IMR-90 (cell line): ENCODE results near the gene SLC35G6. TPM values are rescaled to one million over a fixed set of nuclear protein-coding genes. Genes with fewer than 3 reads are reported as not detected.

ENCODE experiments used
- ATAC-seq: fragments of 200-7000 bp; cut with Tn5 transposase; 2 replicates; pipeline ENCODE4 v1.9.1; 2020; ENCODE audit warnings: low read depth, mild to moderate bottlenecking, moderate library complexity
- BruUV-seq: library from RNA; stranded (reverse); fragments of 400-500 nt; replicated peaks from 2 replicates; lab custom pipeline; 2021; lab: Mats Ljungman, UMichigan
- CTCF ChIA-PET: fragments of 300-600 bp; formaldehyde crosslinking; extraction: SDS; loops from one replicate; lab custom pipeline; 2021; ENCODE audit warnings: antibody characterized with exemption; lab: Yijun Ruan, JAX
- POLR2A ChIA-PET: fragments of 300-600 bp; sonication (Branson Sonifier 250); formaldehyde crosslinking; loops from one replicate; lab custom pipeline; 2022; ENCODE audit warnings: antibody characterized with exemption; ENCODE audit not compliant: unreplicated experiment; lab: Charles Lee
- DNase-seq: peaks from one replicate; pipeline ENCODE4 v3.0.0; 2013
- H2AFZ ChIP-seq: replicated peaks from 2 replicates; pipeline ENCODE3; 2013; ENCODE audit warnings: low read length, mild to moderate bottlenecking; ENCODE audit not compliant: poor library complexity
- H2AK5ac ChIP-seq: 2 replicates; pipeline ENCODE4 v1.6.1; 2013; ENCODE audit warnings: low read depth, low read length, inconsistent platforms
- H2AK9ac ChIP-seq: replicated peaks from 2 replicates; pipeline ENCODE3; 2013; ENCODE audit warnings: mild to moderate bottlenecking, low read depth, low read length, moderate library complexity; ENCODE audit not compliant: poor library complexity
- H2BK120ac ChIP-seq: 2 replicates; pipeline ENCODE4 v1.6.1; 2013; ENCODE audit warnings: low read depth, low read length, inconsistent platforms
- H2BK15ac ChIP-seq: 3 replicates; pipeline ENCODE4 v1.6.1; 2013; ENCODE audit warnings: low read depth, low read length, inconsistent platforms
- H2BK20ac ChIP-seq: 2 replicates; pipeline ENCODE4 v1.6.1; 2013; ENCODE audit warnings: low read depth, mild to moderate bottlenecking, inconsistent platforms, low read length, moderate library complexity
- H2BK5ac ChIP-seq: 2 replicates; pipeline ENCODE4 v1.6.1; 2013; ENCODE audit warnings: mild to moderate bottlenecking, low read depth, low read length, inconsistent platforms; ENCODE audit not compliant: poor library complexity, severe bottlenecking
- H3K14ac ChIP-seq: replicated peaks from 2 replicates; pipeline ENCODE4 v1.6.1; 2013; ENCODE audit warnings: low read depth, low read length, inconsistent platforms
- H3K18ac ChIP-seq: 2 replicates; pipeline ENCODE4 v1.6.1; 2013; ENCODE audit warnings: low read depth, low read length, control low read depth
- H3K23ac ChIP-seq: 2 replicates; pipeline ENCODE4 v1.6.1; 2013; ENCODE audit warnings: low read depth, low read length, inconsistent platforms
- H3K27ac ChIP-seq: 2 replicates; pipeline ENCODE4 v1.5.1; 2013; ENCODE audit warnings: mild to moderate bottlenecking, control low read depth, low read length; ENCODE audit not compliant: insufficient read depth
- H3K27me3 ChIP-seq: 2 replicates; pipeline ENCODE4 v1.6.1; 2013; ENCODE audit warnings: low read length; ENCODE audit not compliant: control insufficient read depth, insufficient read depth
- H3K36me3 ChIP-seq: 2 replicates; pipeline ENCODE4 v1.6.1; 2013; ENCODE audit warnings: low read length, mixed read lengths; ENCODE audit not compliant: control insufficient read depth, insufficient read depth
- H3K4ac ChIP-seq: 2 replicates; pipeline ENCODE4 v1.6.1; 2013; ENCODE audit warnings: low read depth, low read length, inconsistent platforms
- H3K4me1 ChIP-seq: 2 replicates; pipeline ENCODE4 v1.6.1; 2013; ENCODE audit warnings: low read length, mixed read lengths; ENCODE audit not compliant: control insufficient read depth, insufficient read depth
- H3K4me2 ChIP-seq: 2 replicates; pipeline ENCODE4 v1.6.1; 2013; ENCODE audit warnings: low read depth, mild to moderate bottlenecking, control low read depth, low read length, moderate library complexity
- H3K4me3 ChIP-seq: 2 replicates; pipeline ENCODE4 v1.5.1; 2013; ENCODE audit warnings: low read depth, mild to moderate bottlenecking, control low read depth, low read length, moderate library complexity; ENCODE audit not compliant: insufficient read depth
- H3K56ac ChIP-seq: 2 replicates; pipeline ENCODE4 v1.6.1; 2013; ENCODE audit warnings: low read length, inconsistent platforms; ENCODE audit not compliant: insufficient read depth; ENCODE audit errors: extremely low read depth
- H3K79me1 ChIP-seq, 2 experiments: 2 replicates each; pipeline ENCODE4 v1.6.1; 2013; ENCODE audit warnings: low read length in 2 of 2, inconsistent platforms in 1 of 2, low read depth in 1 of 2
- H3K9ac ChIP-seq: 2 replicates; pipeline ENCODE4 v1.6.1; 2013; ENCODE audit warnings: low read depth, low read length, control low read depth
- H3K9me1 ChIP-seq: 2 replicates; pipeline ENCODE4 v1.6.1; 2013; ENCODE audit warnings: low read length, inconsistent platforms; ENCODE audit not compliant: insufficient read depth
- H3K9me3 ChIP-seq: 2 replicates; pipeline ENCODE4 v1.6.1; 2013; ENCODE audit warnings: low read length; ENCODE audit not compliant: control insufficient read depth, insufficient read depth
- H4K20me1 ChIP-seq: 2 replicates; pipeline ENCODE4 v1.6.1; 2013; ENCODE audit warnings: low read length, inconsistent platforms; ENCODE audit not compliant: insufficient read depth
- H4K5ac ChIP-seq: 2 replicates; pipeline ENCODE4 v1.6.1; 2013; ENCODE audit warnings: mild to moderate bottlenecking, low read depth, low read length, control low read depth
- H4K8ac ChIP-seq, 2 experiments: 2 replicates each; pipeline ENCODE4 v1.6.1; 2013; ENCODE audit warnings: low read depth in 2 of 2, low read length in 2 of 2, control low read depth in 1 of 2, inconsistent platforms in 1 of 2
- H4K91ac ChIP-seq: 2 replicates; pipeline ENCODE4 v1.6.1; 2013; ENCODE audit warnings: low read depth, low read length, inconsistent platforms; ENCODE audit not compliant: insufficient read depth
- CEBPB ChIP-seq: IDR thresholded peaks from 2 replicates; pipeline ENCODE4 v1.6.1; 2012; ENCODE audit warnings: low read depth, low read length, improper control_type of control experiment
- CHD1 ChIP-seq: IDR thresholded peaks from 2 replicates; pipeline ENCODE4 v1.6.1; 2012; ENCODE audit warnings: low read depth, low read length, improper control_type of control experiment
- MAZ ChIP-seq: IDR thresholded peaks from 2 replicates; pipeline ENCODE4 v1.6.1; 2012; ENCODE audit warnings: low read depth, mild to moderate bottlenecking, low read length, improper control_type of control experiment, moderate library complexity, borderline replicate concordance
- MXI1 ChIP-seq: IDR thresholded peaks from 2 replicates; pipeline ENCODE4 v1.6.1; 2012; ENCODE audit warnings: low read depth, mild to moderate bottlenecking, low read length, moderate library complexity, borderline replicate concordance
- POLR2A ChIP-seq: IDR thresholded peaks from 2 replicates; pipeline ENCODE4 v1.6.1; 2012; ENCODE audit warnings: mild to moderate bottlenecking, low read depth, low read length
- RAD21 ChIP-seq: IDR thresholded peaks from 2 replicates; pipeline ENCODE4 v1.6.1; 2012; ENCODE audit warnings: low read length, improper control_type of control experiment
- RCOR1 ChIP-seq: IDR thresholded peaks from 2 replicates; pipeline ENCODE4 v1.6.1; 2012; ENCODE audit warnings: mild to moderate bottlenecking, low read length, improper control_type of control experiment; ENCODE audit not compliant: insufficient replicate concordance
- WGBS, 2 experiments: methylation state at CpG; one replicate each; pipeline versions ENCODE4 v1.1.5 to v1.1.7; 2013; ENCODE audit warnings: missing lambda C conversion rate in 2 of 2; ENCODE audit not compliant: insufficient read length in 1 of 2; ENCODE audit errors: extremely low coverage in 2 of 2; 5-methylcytosine and 5-hydroxymethylcytosine counted together
- dilution Hi-C: fragments of 300-500 bp; cut with HindIII; formaldehyde crosslinking; loops from one replicate; pipeline ENCODE4 v1.14.3; 2018; ENCODE audit warnings: low sequenced_read_pairs; ENCODE audit not compliant: unreplicated experiment
- in situ Hi-C: fragments of 300-500 bp; cut with MboI; formaldehyde crosslinking; loops from 3 replicates; pipeline ENCODE4 v1.14.3; 2019; ENCODE audit warnings: low sequenced_read_pairs, inconsistent platforms, mixed read lengths
- intact Hi-C: fragments of 100-400 bp; cut with micrococcal nuclease; formaldehyde crosslinking; loops from 2 replicates; pipeline ENCODE4 v1.10.0; 2022
- polyA plus RNA-seq, 3 experiments: library from polyadenylated mRNA; depleted of rRNA; stranded (reverse); fragments of >200 nt; gene quantifications; 2 replicates each; pipeline ENCODE4 v1.2.3, GENCODE V29; 2012; ENCODE audit warnings: low replicate concordance in 1 of 3
- total RNA-seq: library from RNA; depleted of rRNA; stranded (reverse); fragments of >200 nt; gene quantifications from 2 replicates; pipeline ENCODE4 v1.2.3, GENCODE V29; 2012

SLC35G6 gene
- total and polyA plus RNA-seq, 2 of the 4 experiments (the other 2 are of a cell fraction) = not detected

DNA sequence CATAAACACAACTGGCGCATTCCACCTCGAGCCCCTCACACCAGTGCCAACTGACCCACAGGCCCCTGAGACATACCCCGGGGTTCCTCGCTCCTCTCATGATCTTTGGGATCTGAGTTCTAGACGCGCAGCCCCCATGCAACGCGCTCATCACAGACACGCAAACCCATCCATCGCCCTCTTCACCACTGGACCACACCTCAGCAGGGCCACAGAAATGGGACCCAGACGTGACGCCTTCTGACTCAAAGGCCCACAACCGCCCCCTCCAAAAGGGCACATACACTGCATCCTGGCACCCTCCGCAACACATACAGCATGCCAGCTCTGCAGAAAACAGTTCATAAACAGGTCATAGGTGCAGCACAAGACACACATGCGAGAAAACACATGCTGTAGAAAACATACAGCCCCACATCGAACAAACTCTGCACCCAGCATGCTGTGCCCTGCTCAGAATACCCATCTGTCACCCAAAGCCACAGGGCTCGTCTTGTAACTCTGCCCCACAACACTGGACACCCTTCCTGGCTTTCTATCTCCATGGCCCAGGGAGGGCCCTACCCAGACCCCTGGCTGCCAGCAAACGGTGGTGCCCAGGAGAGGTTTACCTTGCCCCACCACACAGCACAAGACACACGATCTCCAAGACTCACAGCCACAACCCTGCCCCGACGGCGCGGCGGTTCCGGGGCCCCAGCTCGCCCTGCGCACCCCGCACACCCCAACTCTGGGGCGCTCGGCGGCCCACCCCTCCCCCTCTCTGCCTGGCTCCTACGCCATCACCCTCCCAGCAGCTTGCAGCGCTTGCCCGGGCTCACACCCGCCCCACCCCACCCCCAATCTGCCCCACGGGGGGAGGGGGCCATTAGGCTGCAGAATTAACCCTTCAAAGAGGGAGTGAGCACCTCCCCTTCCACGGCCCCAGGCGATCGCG, 2.7 kb upstream of the SLC35G6 start (continued):
- TF ChIP-seq MXI1 = no peak

DNA sequence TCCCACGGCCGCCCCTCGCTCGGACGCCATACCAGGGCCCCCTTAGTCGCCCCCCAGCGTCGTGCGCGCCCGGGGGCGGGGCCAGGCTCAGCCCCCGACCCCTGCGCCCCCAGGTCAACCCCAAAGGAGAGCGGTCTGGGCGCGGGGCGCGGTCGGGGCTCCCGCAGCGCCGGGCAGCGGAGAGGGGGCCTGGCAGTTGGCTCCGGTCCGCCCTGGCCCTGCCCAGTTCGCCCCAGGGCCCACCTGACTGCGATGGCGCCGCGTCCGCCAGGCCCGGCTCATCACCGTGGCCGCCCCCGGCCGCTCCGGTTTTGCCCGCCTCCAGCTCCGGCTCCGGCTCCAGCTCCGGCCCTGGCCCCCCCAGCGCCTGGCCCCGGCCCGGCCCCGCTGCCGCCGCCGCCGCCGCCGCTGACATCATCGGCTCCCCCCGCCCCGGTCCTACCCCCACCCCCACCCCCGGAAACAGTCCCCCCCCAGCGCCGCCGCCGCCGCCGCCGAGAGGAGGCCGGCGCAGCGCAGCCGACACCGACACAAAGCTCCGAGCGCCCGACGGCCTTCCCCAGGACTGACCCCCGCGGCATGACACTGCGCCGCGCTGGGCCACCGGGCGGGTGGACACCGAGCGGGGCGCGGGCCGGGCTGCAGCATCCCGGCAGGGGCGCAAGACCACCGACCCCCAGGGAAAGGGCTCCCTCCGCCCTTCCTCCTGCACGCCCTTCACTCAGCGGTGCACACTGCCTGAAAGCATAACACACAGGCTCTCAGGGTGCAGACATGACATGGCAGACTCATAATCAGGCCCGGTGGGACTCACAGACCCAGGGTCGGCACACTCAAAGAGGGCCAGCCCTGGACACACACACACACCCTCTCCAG, 1.8 kb upstream of the SLC35G6 start, which contains the start of gene ZBTB4:
Gene ZBTB4 (minus strand): TSS at position 419 of the 876 bp plus-strand sequence. CDS start 12,830 bp downstream, outside the sequence.
- Histone ChIP-seq H3K4me3 (peak within 1 kb of the TSS; percentile 76), H3K4me1 (peaks cover 26% of the 10 kb centered on the region), H2BK20ac (peak within 1 kb of the TSS; percentile 48; the same call in 1 of the 2 replicates), H2AK9ac (peak within 1 kb of the TSS; percentile 98), H2AFZ (peak within 1 kb of the TSS; percentile 91), H3K9me3 (no peaks in the 10 kb centered on the region), H2BK120ac (peak within 1 kb of the TSS; percentile 71), H3K14ac (peak within 1 kb of the TSS; percentile 79), H4K5ac (peak within 1 kb of the TSS; percentile 88), H3K36me3 (peaks cover 5% of the 10 kb centered on the region; the same call in 1 of the 2 replicates), H2BK5ac (peak within 1 kb of the TSS; percentile 90), H4K8ac (peak within 1 kb of the TSS; percentile 60 to 97), H3K9ac (peak within 1 kb of the TSS; percentile 94), H3K9me1 (peaks cover 21% of the 10 kb centered on the region), H3K27ac (peak within 1 kb of the TSS; percentile 91), H4K20me1 (peaks cover 44% of the 10 kb centered on the region), H3K18ac (peak within 1 kb of the TSS; percentile 83), H3K79me1 (peaks cover 5 to 65% of the 10 kb centered on the region in 2 experiments; a peak in 3 of 4 replicates), H4K91ac (peak within 1 kb of the TSS; percentile 94), H2BK15ac (peak within 1 kb of the TSS; percentile 31; the same call in 2 of the 3 replicates), H2AK5ac (peak within 1 kb of the TSS; percentile 85), H3K4ac (peak within 1 kb of the TSS; percentile 97), H3K23ac (peak within 1 kb of the TSS; percentile 83), H3K27me3 (no peaks in the 10 kb centered on the region), H3K4me2 (peak within 1 kb of the TSS; percentile 85), H3K56ac (peak within 1 kb of the TSS; percentile 85)
- ATAC-seq = peak; percentile 6
- TF ChIP-seq RAD21 (0 out of 2 replicates have a peak, but pooled peaks have one; percentile 0), MAZ (peak; percentile 26; the same call in 1 of the 2 replicates), CHD1 (peak; percentile 84; the same call in 1 of the 2 replicates), RCOR1 (no peak), POLR2A (peak; percentile 29; the same call in 1 of the 2 replicates), CEBPB (no peak), MXI1 (peak; percentile 33; the same call in 1 of the 2 replicates)
- 0% methylated on average over 27 of the region's 92 CpGs; no CpG with 5 or more reads in 1 of the 2 experiments for WGBS, 2 experiments
- in situ Hi-C loops = no loop called here
- BruUV-seq = no TSS peak
- POLR2A ChIA-PET = interaction anchor here (0.5 to 0.7 kb wide), 3 partner anchors 25 to 1000 kb away, joined by 3 to 4 read pairs (median 4); no protein-coding TSS in a partner anchor
- peak; percentile 21 for DNase-seq
- intact Hi-C loops = loop anchor here (2.0 to 5.0 kb wide), 2 partner anchors 129 to 208 kb away; partner anchors contain the start of genes TP53 and WRAP53
- dilution Hi-C loops = no loop called here
- CTCF ChIA-PET = no interaction called here
